Liver (tissue), 9 donors: ENCODE measurements around the gene RNF222. TPM values are rescaled to one million over a fixed set of nuclear protein-coding genes. Genes with fewer than 3 reads are reported as not detected.

Experiments
- DNase-seq: peaks from one replicate; pipeline ENCODE4 v3.0.0-alpha.2; 2017; ENCODE audit warnings: low spot score
- H3K27ac ChIP-seq, 2 donors: one replicate each; pipeline ENCODE4 v1.7.0; 2013; ENCODE audit warnings: inconsistent platforms in 2 of 2, low read length in 2 of 2, control low read depth in 1 of 2, low read depth in 1 of 2, mild to moderate bottlenecking in 1 of 2
- H3K27me3 ChIP-seq, 4 donors: one replicate each; pipeline versions ENCODE4 v1.6.1 to v1.7.0; 2013; ENCODE audit warnings: low read length in 3 of 4, inconsistent platforms in 1 of 4, mild to moderate bottlenecking in 1 of 4, moderate library complexity in 1 of 4; ENCODE audit not compliant: control insufficient read depth in 4 of 4, insufficient read depth in 4 of 4
- H3K36me3 ChIP-seq, 4 donors: one replicate each; pipeline versions ENCODE4 v1.6.1 to v1.7.0; 2013; ENCODE audit warnings: low read length in 3 of 4, mild to moderate bottlenecking in 3 of 4, low read depth in 1 of 4, moderate library complexity in 1 of 4; ENCODE audit not compliant: control insufficient read depth in 4 of 4, insufficient read depth in 3 of 4
- H3K4me1 ChIP-seq, 4 donors: one replicate each; pipeline versions ENCODE4 v1.6.1 to v1.7.0; 2013; ENCODE audit warnings: low read length in 3 of 4, mild to moderate bottlenecking in 3 of 4, moderate library complexity in 1 of 4; ENCODE audit not compliant: control insufficient read depth in 4 of 4, insufficient read depth in 4 of 4
- H3K4me3 ChIP-seq, 3 donors: one replicate each; pipeline versions ENCODE4 v1.6.1 to v1.7.0; 2013; ENCODE audit warnings: low read length in 3 of 3, control low read depth in 1 of 3, low read depth in 1 of 3, mild to moderate bottlenecking in 1 of 3
- H3K9ac ChIP-seq, 2 donors: one replicate each; pipeline ENCODE4 v1.7.0; 2013; ENCODE audit warnings: low read length in 2 of 2, mild to moderate bottlenecking in 2 of 2, moderate library complexity in 2 of 2, control low read depth in 1 of 2, low read depth in 1 of 2
- H3K9me3 ChIP-seq, 4 donors: one replicate each; pipeline versions ENCODE4 v1.6.1 to v1.7.0; 2013; ENCODE audit warnings: low read length in 3 of 4; ENCODE audit not compliant: control insufficient read depth in 4 of 4
- EGR1 ChIP-seq, 2 donors: IDR thresholded peaks; 2 replicates each; pipeline ENCODE4 v1.6.1; 2016 to 2018; ENCODE audit warnings: antibody characterized with exemption in 2 of 2, low read depth in 2 of 2
- FOXA1 ChIP-seq: IDR thresholded peaks from 2 replicates; pipeline ENCODE4 v1.6.1; 2016; ENCODE audit warnings: antibody characterized with exemption
- FOXA2 ChIP-seq: IDR thresholded peaks from 2 replicates; pipeline ENCODE4 v1.6.1; 2016; ENCODE audit warnings: antibody characterized with exemption
- GABPA ChIP-seq, 2 donors: IDR thresholded peaks in 1 of 2; conservative IDR thresholded peaks in 1 of 2; 2 replicates each; pipeline ENCODE4 v1.6.1; 2016; ENCODE audit warnings: antibody characterized with exemption in 2 of 2, mild to moderate bottlenecking in 1 of 2, moderate library complexity in 1 of 2
- HNF4A ChIP-seq, 2 donors: conservative IDR thresholded peaks; 2 replicates each; pipeline ENCODE4 v1.6.1; 2016; ENCODE audit warnings: antibody characterized with exemption in 2 of 2, mild to moderate bottlenecking in 2 of 2
- HNF4G ChIP-seq: IDR thresholded peaks from 2 replicates; pipeline ENCODE4 v1.6.1; 2016; ENCODE audit warnings: antibody characterized with exemption
- JUND ChIP-seq, 2 donors: IDR thresholded peaks; 2 replicates each; pipeline ENCODE4 v1.6.1; 2016; ENCODE audit warnings: antibody characterized with exemption in 2 of 2
- NR2F2 ChIP-seq: IDR thresholded peaks from 2 replicates; pipeline ENCODE4 v1.6.1; 2016; ENCODE audit warnings: antibody characterized with exemption
- RAD21 ChIP-seq, 2 donors: IDR thresholded peaks; 2 replicates each; pipeline ENCODE4 v1.6.1; 2016; ENCODE audit warnings: antibody characterized with exemption in 2 of 2, mild to moderate bottlenecking in 2 of 2
- RXRA ChIP-seq, 2 donors: IDR thresholded peaks; 2 replicates each; pipeline ENCODE4 v1.6.1; 2017 to 2018; ENCODE audit warnings: antibody characterized with exemption in 2 of 2, mild to moderate bottlenecking in 1 of 2
- SP1 ChIP-seq: IDR thresholded peaks from 2 replicates; pipeline ENCODE4 v1.6.1; 2018; ENCODE audit warnings: antibody characterized with exemption, mild to moderate bottlenecking
- TAF1 ChIP-seq: conservative IDR thresholded peaks from 2 replicates; pipeline ENCODE4 v1.6.1; 2016; ENCODE audit warnings: antibody characterized with exemption, mild to moderate bottlenecking
- YY1 ChIP-seq: IDR thresholded peaks from 2 replicates; pipeline ENCODE4 v1.6.1; 2016; ENCODE audit warnings: antibody characterized with exemption, mild to moderate bottlenecking
- WGBS: extraction: QIAGEN DNeasy Blood & Tissue Kit; methylation state at CpG from one replicate; pipeline ENCODE4 v1.1.7; 2013; 5-methylcytosine and 5-hydroxymethylcytosine counted together
- polyA plus RNA-seq, 2 donors: library from polyadenylated mRNA; stranded (reverse) in 1 of 2; unstranded in 1 of 2; fragments of 200-250 nt in 1 of 2; fragments of >200 nt in 1 of 2; fragmentation: Nextera tagmentation in 1 of 2; extraction: Ambion mirVana in 1 of 2; gene quantifications; one replicate each; pipeline versions ENCODE4 v1.2.1 to v1.2.3, GENCODE V29; 2013 to 2015
- total RNA-seq, 2 donors: library from RNA; depleted of rRNA; stranded (reverse); fragments of >200 nt; gene quantifications; one replicate each; pipeline ENCODE4 v1.2.3, GENCODE V29; 2014
- TF ChIP-seq, protein P1 (sequence below): fragments of 150-350 bp; IDR thresholded peaks from 2 replicates; pipeline ENCODE4 v1.5.1; 2017; ENCODE audit warnings: improper control_type of control experiment, low read depth, low read length; ENCODE audit not compliant: missing input control
- TF ChIP-seq, protein P2 (sequence below): IDR thresholded peaks from 2 replicates; pipeline ENCODE4 v1.6.1; 2016; ENCODE audit warnings: antibody characterized with exemption, mild to moderate bottlenecking
- TF ChIP-seq, protein P3 (sequence below): IDR thresholded peaks from 2 replicates; pipeline ENCODE4 v1.6.1; 2016; ENCODE audit warnings: antibody characterized with exemption
- TF ChIP-seq, protein P4 (sequence below): IDR thresholded peaks from 2 replicates; pipeline ENCODE4 v1.6.1; 2016; ENCODE audit warnings: antibody characterized with exemption
- TF ChIP-seq, protein P5 (sequence below): IDR thresholded peaks from 2 replicates; pipeline ENCODE4 v1.6.1; 2016; ENCODE audit warnings: antibody characterized with exemption
- donor health status: healthy.
- donor health status: healthy.
- donor health status: healthy.
- donor health status: healthy.
- donor health status: healthy.

The RNF222 gene
- total and polyA plus RNA-seq, 4 donors: not detected

DNA sequence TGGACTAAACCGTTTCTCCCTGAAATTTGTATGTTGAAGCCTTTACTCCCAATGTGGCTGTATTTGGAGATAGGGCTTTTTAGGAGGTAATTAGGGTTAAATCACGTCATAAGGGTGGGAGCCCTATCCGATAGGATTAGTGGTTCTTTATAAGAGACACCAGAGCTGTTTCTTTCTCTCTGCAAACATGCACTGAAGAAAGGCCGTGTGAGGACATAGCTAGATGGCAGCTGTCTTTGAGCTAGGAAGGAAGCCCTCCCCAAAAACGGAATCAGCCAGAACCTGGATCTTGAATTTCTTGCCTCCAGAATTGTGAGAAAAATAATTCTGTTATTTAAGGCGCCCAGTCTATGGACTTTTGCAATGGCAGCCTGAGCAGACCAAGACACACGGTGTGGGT, 43.9 kb downstream of the RNF222 start:
- Histone ChIP-seq H3K27ac (no peak overlapping the region), H3K4me1 (no peaks in the 10 kb centered on the region), H3K4me3 (no peak overlapping the region), H3K27me3 (no peaks in the 10 kb centered on the region), H3K36me3 (no peaks in the 10 kb centered on the region), H3K9me3 (no peaks in the 10 kb centered on the region), H3K9ac (no peak overlapping the region)
- no peak for DNase-seq
- 85% methylated on average over 7 of the region's 7 CpGs for WGBS
- TF ChIP-seq FOXA1 (no peak), YY1 (no peak), RAD21 (IDR thresholded peaks at IDR 0.05) (no peak), RXRA (IDR thresholded peaks at IDR 0.05) (no peak), HNF4G (no peak), SP1 (no peak), TAF1 (no peak), NR2F2 (no peak), JUND (IDR thresholded peaks at IDR 0.05) (no peak), GABPA (IDR thresholded peaks at IDR 0.05 in 1 of 2, conservative IDR thresholded peaks at IDR 0.05 in 1 of 2) (no peak), FOXA2 (no peak), EGR1 (IDR thresholded peaks at IDR 0.05; ENCODE audit: low read depth in 2 of 2) (no peak), HNF4A (conservative IDR thresholded peaks at IDR 0.05) (no peak)
- TF ChIP-seq, protein P1, sequence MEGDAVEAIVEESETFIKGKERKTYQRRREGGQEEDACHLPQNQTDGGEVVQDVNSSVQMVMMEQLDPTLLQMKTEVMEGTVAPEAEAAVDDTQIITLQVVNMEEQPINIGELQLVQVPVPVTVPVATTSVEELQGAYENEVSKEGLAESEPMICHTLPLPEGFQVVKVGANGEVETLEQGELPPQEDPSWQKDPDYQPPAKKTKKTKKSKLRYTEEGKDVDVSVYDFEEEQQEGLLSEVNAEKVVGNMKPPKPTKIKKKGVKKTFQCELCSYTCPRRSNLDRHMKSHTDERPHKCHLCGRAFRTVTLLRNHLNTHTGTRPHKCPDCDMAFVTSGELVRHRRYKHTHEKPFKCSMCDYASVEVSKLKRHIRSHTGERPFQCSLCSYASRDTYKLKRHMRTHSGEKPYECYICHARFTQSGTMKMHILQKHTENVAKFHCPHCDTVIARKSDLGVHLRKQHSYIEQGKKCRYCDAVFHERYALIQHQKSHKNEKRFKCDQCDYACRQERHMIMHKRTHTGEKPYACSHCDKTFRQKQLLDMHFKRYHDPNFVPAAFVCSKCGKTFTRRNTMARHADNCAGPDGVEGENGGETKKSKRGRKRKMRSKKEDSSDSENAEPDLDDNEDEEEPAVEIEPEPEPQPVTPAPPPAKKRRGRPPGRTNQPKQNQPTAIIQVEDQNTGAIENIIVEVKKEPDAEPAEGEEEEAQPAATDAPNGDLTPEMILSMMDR: no peak
- TF ChIP-seq, protein P2, sequence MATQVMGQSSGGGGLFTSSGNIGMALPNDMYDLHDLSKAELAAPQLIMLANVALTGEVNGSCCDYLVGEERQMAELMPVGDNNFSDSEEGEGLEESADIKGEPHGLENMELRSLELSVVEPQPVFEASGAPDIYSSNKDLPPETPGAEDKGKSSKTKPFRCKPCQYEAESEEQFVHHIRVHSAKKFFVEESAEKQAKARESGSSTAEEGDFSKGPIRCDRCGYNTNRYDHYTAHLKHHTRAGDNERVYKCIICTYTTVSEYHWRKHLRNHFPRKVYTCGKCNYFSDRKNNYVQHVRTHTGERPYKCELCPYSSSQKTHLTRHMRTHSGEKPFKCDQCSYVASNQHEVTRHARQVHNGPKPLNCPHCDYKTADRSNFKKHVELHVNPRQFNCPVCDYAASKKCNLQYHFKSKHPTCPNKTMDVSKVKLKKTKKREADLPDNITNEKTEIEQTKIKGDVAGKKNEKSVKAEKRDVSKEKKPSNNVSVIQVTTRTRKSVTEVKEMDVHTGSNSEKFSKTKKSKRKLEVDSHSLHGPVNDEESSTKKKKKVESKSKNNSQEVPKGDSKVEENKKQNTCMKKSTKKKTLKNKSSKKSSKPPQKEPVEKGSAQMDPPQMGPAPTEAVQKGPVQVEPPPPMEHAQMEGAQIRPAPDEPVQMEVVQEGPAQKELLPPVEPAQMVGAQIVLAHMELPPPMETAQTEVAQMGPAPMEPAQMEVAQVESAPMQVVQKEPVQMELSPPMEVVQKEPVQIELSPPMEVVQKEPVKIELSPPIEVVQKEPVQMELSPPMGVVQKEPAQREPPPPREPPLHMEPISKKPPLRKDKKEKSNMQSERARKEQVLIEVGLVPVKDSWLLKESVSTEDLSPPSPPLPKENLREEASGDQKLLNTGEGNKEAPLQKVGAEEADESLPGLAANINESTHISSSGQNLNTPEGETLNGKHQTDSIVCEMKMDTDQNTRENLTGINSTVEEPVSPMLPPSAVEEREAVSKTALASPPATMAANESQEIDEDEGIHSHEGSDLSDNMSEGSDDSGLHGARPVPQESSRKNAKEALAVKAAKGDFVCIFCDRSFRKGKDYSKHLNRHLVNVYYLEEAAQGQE: no peak
- TF ChIP-seq, protein P3, sequence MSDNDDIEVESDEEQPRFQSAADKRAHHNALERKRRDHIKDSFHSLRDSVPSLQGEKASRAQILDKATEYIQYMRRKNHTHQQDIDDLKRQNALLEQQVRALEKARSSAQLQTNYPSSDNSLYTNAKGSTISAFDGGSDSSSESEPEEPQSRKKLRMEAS: no peak
- TF ChIP-seq, protein P4, sequence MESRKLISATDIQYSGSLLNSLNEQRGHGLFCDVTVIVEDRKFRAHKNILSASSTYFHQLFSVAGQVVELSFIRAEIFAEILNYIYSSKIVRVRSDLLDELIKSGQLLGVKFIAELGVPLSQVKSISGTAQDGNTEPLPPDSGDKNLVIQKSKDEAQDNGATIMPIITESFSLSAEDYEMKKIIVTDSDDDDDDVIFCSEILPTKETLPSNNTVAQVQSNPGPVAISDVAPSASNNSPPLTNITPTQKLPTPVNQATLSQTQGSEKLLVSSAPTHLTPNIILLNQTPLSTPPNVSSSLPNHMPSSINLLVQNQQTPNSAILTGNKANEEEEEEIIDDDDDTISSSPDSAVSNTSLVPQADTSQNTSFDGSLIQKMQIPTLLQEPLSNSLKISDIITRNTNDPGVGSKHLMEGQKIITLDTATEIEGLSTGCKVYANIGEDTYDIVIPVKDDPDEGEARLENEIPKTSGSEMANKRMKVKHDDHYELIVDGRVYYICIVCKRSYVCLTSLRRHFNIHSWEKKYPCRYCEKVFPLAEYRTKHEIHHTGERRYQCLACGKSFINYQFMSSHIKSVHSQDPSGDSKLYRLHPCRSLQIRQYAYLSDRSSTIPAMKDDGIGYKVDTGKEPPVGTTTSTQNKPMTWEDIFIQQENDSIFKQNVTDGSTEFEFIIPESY: no peak
- TF ChIP-seq, protein P5, sequence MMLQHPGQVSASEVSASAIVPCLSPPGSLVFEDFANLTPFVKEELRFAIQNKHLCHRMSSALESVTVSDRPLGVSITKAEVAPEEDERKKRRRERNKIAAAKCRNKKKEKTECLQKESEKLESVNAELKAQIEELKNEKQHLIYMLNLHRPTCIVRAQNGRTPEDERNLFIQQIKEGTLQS: no peak
